Renal pelvis (tissue), 4 donors: ENCODE measurements around the gene PLAGL2. TPM values are rescaled to one million over a fixed set of nuclear protein-coding genes. Genes with fewer than 3 reads are reported as not detected.

Experiments
- DNase-seq: peaks from one replicate; pipeline ENCODE4 v3.0.0-alpha.2; 2013
- polyA plus RNA-seq, 3 donors: library from polyadenylated mRNA; unstranded; fragments of 120-200 nt; gene quantifications; one replicate each; pipeline ENCODE4 v1.2.1, GENCODE V29; 2013; ENCODE audit not compliant: insufficient read length in 3 of 3

The PLAGL2 gene
- polyA plus RNA-seq, 3 donors: 22.0 to 24.9 (median 22.8) TPM

DNA sequence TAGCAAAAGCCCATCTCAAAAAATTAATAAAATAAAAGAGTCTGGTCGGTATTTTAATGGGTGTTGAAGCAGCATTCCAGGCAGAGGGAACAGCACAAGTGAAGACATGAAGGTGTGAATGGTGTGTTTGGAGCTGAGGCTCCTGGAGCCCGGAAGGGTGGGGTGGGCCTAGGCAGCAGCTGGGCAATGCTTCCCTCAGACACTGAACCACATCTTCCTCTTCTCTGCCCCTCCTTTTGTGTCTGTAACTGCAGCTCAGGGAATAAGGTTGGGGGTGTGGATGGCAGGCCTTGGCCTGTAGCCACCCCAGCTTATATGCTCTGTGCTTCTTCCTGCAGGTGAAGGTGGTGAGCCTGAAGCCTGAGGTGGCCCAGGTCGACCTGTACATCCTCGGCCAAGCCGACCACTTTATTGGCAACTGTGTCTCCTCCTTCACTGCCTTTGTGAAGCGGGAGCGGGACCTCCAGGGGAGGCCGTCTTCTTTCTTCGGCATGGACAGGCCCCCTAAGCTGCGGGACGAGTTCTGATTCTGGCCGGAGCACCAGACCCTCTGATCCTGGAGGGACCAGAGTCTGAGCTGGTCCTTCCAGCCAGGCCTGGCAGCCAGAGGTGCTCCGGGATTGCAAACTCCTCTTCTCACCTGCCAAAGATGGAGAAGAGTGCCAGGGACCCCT, 26.7 kb upstream of the PLAGL2 start:
- no peak for DNase-seq

GRCh38 chr20:32233286-32233685, 25.7 kb upstream of the PLAGL2 start:
- no peak for DNase-seq

DNA sequence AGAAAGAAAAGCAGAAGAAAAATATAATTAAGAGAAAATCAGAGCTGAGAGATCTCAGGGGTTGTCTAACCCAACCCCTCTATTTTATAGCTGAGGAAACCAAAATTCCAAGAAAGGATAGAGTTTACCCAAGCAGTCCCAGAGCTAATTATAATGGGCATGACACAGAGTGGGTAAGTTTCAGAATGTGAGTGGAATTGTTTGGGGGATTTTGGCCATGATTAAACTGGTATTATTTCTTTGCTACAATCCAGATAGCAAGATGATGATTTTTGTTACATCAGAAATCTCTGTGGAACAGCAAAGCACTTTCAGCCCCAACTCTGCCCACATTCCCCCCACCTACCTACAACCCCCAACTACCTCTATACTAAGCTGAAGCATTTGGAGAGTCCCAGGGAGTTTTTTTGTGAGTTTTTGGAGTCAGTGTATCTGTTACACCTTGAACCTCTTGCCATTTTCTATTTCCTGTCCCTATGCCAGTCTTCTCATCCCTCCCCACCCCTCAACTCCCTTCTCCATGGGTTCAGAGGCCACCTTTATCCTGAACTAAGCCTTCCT, 24.9 kb upstream of the PLAGL2 start:
- no peak for DNase-seq

DNA sequence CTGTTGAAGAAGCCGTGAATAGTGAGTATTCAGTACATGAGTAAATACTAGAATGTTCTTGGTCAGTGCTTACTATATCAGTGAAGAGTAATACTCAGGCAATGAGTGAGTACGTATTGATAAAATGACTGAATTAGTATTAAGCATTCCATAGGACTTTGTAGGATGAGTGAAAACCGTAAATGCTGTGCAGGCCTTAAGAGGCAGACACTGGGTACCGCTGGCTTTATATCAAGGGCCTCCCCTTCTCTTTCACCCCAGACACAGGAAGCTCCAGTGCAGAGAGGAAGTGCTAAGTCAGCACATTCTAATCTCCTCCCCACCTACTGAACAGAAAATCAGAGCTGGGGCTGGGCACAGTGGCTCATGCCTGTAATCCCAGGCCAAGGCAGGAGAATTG, 24.3 kb upstream of the PLAGL2 start:
- no peak for DNase-seq

DNA sequence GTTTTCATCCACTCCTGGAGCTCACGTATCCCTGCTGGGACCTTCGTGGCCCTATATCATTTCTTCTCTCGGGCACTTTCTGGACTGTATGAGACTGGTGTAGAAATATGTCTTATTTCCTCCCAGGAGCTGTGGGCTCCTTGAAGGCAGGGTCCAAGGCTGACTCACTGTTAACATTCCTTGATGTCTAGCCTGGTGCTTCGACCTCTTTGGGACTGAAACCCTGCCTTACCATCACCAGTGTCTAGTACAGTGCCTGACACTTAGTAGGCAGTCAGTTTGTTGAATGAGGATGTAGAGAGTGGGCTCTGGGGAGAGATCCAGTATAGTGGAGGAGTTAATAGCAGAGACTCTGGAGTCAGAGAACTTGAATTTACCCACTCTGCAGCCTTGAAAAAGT, 23.7 kb upstream of the PLAGL2 start:
- no peak for DNase-seq

DNA sequence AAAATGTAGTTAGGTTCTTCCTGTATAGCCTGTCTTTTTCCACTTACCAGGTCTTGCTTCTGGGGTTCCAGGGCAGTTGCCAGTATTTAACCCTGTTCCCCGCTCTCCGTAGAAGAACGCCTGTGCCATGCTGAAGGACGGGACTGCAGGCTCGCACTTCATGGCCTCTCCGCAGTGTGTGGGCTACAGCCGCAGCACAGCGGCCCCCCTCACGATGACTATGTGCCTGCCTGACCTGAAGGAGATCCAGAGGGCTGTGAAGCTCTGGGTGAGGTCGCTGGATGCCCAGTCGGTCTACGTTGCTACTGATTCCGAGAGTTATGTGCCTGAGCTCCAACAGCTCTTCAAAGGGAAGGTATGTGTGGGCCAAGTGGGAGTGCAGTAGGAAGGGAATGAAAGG, 23.2 kb upstream of the PLAGL2 start:
- no peak for DNase-seq

GRCh38 chr20:32229251-32229747, 21.8 kb upstream of the PLAGL2 start:
- DNase-seq: no peak

- DNase-seq: no peak
These were observed 20.5 kb upstream of the PLAGL2 start for GRCh38 chr20:32227744-32228688.

GRCh38 chr20:32227306-32227705, 19.8 kb upstream of the PLAGL2 start:
- no peak for DNase-seq

DNA sequence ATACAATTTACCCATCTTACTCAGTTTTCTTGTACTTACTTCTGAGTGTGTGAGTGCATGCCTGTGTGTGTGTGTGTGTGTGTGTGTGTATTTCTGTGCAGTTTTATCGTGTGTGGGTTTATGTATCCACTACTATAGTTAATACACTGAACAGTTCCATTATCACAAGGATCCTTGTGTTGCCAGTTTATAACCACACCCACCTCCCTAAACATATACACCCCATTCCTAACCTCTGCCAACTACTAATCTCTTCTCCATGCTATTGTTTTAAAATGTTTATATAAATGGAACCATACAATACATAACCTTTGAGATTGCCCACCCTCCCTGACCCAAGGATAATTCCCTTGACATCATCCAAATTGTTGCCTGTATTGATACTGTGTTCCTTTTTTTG, 18.8 kb upstream of the PLAGL2 start:
- no peak for DNase-seq

GRCh38 chr20:32224463-32224862, 16.9 kb upstream of the PLAGL2 start:
- no peak for DNase-seq

DNA sequence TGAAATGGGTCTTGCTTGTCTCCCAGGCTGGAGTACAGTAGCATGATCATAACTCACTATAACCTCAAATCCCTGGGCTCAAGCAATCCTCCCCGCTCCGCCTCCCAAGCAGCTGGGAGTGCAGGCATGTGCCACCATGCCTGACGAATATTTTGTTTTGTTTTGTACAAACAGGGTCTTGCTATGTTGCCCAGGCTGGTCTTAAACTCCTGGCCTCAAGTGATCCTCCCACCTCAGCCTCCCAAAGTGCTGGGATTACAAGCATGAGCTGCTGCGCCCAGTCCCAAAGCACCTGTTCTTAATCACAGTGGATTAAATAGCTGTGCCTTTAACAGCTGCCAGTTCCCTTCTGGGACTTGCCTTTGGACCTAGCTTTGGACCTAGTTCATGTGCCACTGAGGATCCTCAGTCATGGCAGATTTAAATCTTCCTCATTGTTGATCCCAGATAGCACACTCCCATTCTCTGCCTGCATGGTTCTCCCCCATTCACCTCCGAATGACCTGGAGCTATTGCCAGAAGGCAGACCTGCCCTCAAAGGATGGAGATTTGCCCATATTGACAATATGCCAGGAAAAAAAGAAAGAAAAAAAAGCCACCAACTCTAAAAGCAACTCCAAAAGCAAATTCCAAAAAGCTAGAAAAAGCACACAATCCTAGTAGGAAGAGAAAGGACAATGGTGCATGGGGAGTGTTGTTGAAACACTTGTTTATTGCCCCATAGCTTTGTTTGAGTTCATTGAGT, 10.8 kb upstream of the PLAGL2 start:
- no peak for DNase-seq

DNA sequence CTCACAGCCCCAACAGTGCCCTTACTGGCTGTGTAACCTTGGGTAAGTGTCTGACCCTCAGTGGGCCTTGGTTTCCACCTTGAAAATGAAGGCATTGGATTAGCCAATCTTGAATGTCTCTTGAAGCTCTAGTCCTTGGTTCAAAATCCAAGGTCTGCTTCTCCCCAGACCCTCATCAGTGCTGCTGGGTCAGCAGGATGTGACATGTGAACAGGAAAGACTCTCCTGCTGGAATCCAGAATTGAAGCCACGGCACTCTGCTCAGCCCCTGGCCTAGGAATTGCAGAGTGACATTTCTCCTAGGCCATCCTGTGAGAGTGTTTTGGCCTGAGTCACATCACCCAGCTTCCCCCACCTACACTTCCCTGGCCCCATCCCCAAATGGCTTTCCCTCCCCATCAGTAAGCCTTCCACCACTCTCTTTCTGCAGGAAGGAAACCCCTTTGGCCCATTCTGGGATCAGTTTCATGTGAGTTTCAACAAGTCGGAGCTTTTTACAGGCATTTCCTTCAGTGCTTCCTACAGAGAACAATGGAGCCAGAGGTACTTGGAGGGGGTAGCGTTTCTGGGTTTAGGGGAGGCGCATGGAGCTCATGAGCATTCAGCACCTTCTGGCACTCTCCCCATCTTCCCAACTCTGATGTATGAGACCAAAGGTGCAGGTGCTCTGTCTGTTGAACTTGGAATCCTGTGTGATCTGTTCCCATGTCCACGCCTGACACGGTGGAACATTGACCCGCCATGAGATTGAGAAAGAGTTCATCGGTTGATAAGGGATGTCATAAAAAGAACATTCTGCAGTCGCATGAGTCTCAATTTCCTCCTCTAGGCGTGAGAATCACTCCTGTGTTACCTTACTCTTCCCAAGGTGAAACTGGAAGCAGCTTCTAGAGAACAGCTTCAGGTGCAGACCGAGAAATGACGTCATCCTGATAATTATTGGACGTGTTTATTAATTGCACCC, 8.9 kb upstream of the PLAGL2 start:
- DNase-seq: no peak

DNA sequence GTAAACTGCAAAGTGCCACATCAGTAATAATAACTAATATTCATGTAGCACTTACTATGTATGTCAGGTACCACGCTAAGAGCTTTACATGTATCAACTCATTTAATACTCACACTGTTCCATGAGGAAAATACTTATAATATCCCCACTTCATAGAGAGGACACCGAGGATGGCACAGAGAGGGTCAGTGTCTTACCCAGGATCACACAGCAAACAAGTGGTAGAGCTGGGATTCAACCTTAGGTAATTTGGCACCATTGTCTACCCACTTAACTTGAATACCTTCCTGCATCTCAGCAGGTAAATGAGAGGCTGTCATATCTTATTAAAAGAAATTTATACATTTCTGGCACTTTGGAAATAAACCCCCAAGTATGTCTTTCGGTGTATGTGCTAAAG, 8.2 kb upstream of the PLAGL2 start:
- no peak for DNase-seq

GRCh38 chr20:32215147-32215546, 7.6 kb upstream of the PLAGL2 start:
- no peak for DNase-seq

GRCh38 chr20:32213870-32214269, 6.3 kb upstream of the PLAGL2 start:
- no peak for DNase-seq

GRCh38 chr20:32209850-32210605, 2.5 kb upstream of the PLAGL2 start:
- DNase-seq: no peak

- no peak for DNase-seq
These were observed 1.1 kb upstream of the PLAGL2 start for GRCh38 chr20:32208499-32209154.
